ENCODE results near the gene TFAP2E. TPM values are rescaled to one million over a fixed set of nuclear protein-coding genes. Genes with fewer than 3 reads are reported as not detected.
A peak's percentile ranks its signal among the peaks of the same experiment; 100 is the strongest.

Gene TFAP2E
- total RNA-seq, 8 experiments from 2014 or later, result 0.20 to 12.4 (median 3.0) TPM

- 20 to 93% (median 57%) methylated on average over 1 to 3 of the region's 3 CpGs; no CpG with 5 or more reads in 5 of the 10 experiments for WGBS, 10 experiments
- H3K27ac ChIP-seq, result no peak overlapping the region
Observed at GRCh38 chr1:35544976-35545375, 28.1 kb upstream of the TFAP2E start.

GRCh38 chr1:35546614-35547013 is 26.5 kb upstream of the TFAP2E start:
- Histone ChIP-seq H3K27ac (no peak overlapping the region), H3K4me3 (no peak overlapping the region), H3K4me1 (replicated peaks in 1 of 2) (no peaks in the 10 kb centered on the region)
- WGBS, 10 experiments, result 75 to 100% (median 100%) methylated on average over 1 of the region's 1 CpG; no CpG with 5 or more reads in 2 of the 10 experiments
- ATAC-seq (replicated peaks in 6 of 8), result no peak
- in situ Hi-C loops (cut with MboI; ENCODE audit: low pct_unique_long_range_greater_than_20kb in 2 of 9, low sequenced_read_pairs in 9 of 9, unreplicated experiment in 9 of 9), result no loop called here

More at GRCh38 chr1:35544976-35545375, 28.1 kb upstream of the TFAP2E start:
- in situ Hi-C loops (cut with MboI; ENCODE audit: low pct_unique_long_range_greater_than_20kb in 2 of 9, low sequenced_read_pairs in 9 of 9, unreplicated experiment in 9 of 9), result no loop called here
- Histone ChIP-seq H3K4me3 (no peak overlapping the region), H3K4me1 (replicated peaks in 1 of 2) (peaks cover 2 to 3% of the 10 kb centered on the region in 2 donors)
- peak; percentile 37 to 74 (median 46) for ATAC-seq (replicated peaks in 6 of 8)

DNA sequence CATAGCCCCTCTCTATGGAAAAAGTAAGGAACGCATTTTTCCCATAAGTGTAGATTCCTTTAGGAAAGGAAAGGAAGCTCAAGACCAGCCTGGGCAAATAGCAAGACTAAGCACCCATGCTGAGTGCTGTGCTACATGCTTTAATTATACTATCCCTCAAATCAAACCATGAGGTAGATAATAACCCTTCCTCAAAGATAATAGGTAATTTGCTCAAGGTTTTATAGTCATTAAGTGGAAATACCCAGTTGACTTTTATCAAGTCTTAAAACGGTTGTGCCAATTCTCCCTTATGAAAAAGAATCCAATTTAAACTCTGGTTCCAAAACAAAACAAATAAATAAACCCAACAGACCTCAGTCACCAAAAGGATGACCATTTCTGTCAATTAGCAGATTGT is 19.3 kb upstream of the TFAP2E start:
- H3K4me3 ChIP-seq, result no peak overlapping the region
- H3K4me1 ChIP-seq (replicated peaks in 1 of 2), result peaks cover 22 to 26% of the 10 kb centered on the region in 2 donors
- H3K27ac ChIP-seq, result no peak overlapping the region
- in situ Hi-C loops (cut with MboI; ENCODE audit: low pct_unique_long_range_greater_than_20kb in 2 of 9, low sequenced_read_pairs in 9 of 9, unreplicated experiment in 9 of 9), result loop anchor here in 2 of 9 experiments (25.0 kb wide), 1 partner anchor 158 kb away; the partner anchor contains the start of gene C1orf216 (in 2 of the 2)
- ATAC-seq (replicated peaks in 6 of 8), result no peak
- 40 to 100% (median 77%) methylated on average over 1 to 2 of the region's 2 CpGs; no CpG with 5 or more reads in 2 of the 10 experiments for WGBS, 10 experiments

GRCh38 chr1:35554266-35555211 is 18.6 kb upstream of the TFAP2E start:
- 12 to 67% (median 37%) methylated on average over 4 to 7 of the region's 7 CpGs; no CpG with 5 or more reads in 1 of the 10 experiments for WGBS, 10 experiments
- in situ Hi-C loops (cut with MboI; ENCODE audit: low pct_unique_long_range_greater_than_20kb in 2 of 9, low sequenced_read_pairs in 9 of 9, unreplicated experiment in 9 of 9), result loop anchor here in 2 of 9 experiments (25.0 kb wide), 1 partner anchor 158 kb away; the partner anchor contains the start of gene C1orf216 (in 2 of the 2)
- Histone ChIP-seq H3K4me3 (peak overlapping the region in 3 of 5 donors; percentile 68 to 93 (median 85)), H3K4me1 (replicated peaks in 1 of 2) (peaks cover 27 to 30% of the 10 kb centered on the region in 2 donors), H3K27ac (peak overlapping the region; percentile 11 to 66)
- peak in 1 of 8 experiments; percentile 5 for ATAC-seq (replicated peaks in 6 of 8)

DNA sequence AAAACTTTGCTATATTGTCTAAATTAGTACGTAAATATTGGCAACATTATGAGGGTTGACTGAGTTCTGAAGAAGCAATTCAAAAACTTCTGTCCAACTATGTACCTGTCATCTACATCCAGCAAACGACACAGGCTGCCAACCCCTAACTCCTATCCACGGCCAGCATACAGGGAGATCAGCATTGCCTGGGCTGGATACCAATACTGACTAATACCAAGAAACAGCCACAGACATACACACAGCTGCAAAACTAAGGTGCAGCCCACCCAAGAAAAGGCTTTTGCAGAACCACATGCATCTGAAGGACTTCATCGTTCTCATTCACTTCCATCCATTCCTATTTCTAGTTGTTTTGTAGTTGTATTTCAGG is 17.9 kb upstream of the TFAP2E start:
- no peak for ATAC-seq (replicated peaks in 6 of 8)
- in situ Hi-C loops (cut with MboI; ENCODE audit: low pct_unique_long_range_greater_than_20kb in 2 of 9, low sequenced_read_pairs in 9 of 9, unreplicated experiment in 9 of 9), result loop anchor here in 2 of 9 experiments (25.0 kb wide), 1 partner anchor 157 kb away; the partner anchor contains the start of gene C1orf216 (in 2 of the 2)
- 3 to 100% (median 20%) methylated on average over 1 to 4 of the region's 4 CpGs for WGBS, 10 experiments
- Histone ChIP-seq H3K4me1 (replicated peaks in 1 of 2) (peaks cover 27 to 30% of the 10 kb centered on the region in 2 donors), H3K4me3 (peak overlapping the region in 4 of 5 donors; percentile 68 to 93 (median 86)), H3K27ac (peak overlapping the region; percentile 66 to 99)

DNA sequence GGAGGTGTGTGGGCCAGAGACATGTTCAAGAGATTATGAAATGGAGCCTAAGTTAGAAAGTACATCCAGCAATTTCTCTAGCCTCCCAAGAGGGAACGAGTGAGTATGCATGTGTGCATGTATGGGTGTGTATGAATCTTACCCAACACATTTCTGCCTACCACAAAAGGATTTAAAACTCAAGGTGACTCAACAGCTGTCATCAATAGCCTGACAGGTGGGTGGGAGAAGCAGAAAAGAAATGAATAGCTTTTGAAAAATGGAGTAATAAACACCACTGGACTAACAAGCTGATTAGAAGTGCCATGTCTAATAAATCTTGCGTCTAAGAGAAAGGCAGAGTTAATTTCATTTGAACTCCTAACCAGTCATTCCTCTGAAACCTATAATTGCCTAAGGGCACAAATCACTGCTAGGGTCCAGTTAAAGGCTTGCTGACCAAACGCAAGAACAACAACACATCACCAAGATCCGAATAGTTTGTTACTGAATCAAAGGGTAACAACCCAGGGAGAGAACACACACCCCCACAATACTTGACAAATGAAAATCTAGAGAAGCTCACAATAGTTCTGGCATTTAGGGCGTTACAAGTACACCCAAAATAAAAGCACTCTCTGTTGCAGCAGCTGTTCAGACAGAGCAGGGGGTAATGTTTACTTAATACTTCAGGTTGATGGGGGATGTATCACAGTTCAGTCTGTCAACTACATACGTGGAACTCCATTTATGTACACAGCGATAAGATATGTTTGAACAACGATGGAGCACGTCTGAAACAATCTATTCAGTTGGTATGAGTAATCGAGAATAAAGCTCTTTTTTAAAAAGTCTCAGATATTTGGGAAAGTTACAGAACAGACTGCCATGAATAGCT is 17.3 kb upstream of the TFAP2E start:
- Histone ChIP-seq H3K4me1 (replicated peaks in 1 of 2) (peaks cover 27 to 30% of the 10 kb centered on the region in 2 donors), H3K27ac (peak overlapping the region; percentile 98 to 99), H3K4me3 (peak overlapping the region; percentile 68 to 93 (median 86))
- no peak for ATAC-seq (replicated peaks in 6 of 8)
- in situ Hi-C loops (cut with MboI; ENCODE audit: low pct_unique_long_range_greater_than_20kb in 2 of 9, low sequenced_read_pairs in 9 of 9, unreplicated experiment in 9 of 9), result loop anchor here in 2 of 9 experiments (25.0 kb wide), 1 partner anchor 156 kb away; the partner anchor contains the start of gene C1orf216 (in 2 of the 2)
- WGBS, 10 experiments, result 19 to 66% (median 34%) methylated on average over 2 to 10 of the region's 10 CpGs

DNA sequence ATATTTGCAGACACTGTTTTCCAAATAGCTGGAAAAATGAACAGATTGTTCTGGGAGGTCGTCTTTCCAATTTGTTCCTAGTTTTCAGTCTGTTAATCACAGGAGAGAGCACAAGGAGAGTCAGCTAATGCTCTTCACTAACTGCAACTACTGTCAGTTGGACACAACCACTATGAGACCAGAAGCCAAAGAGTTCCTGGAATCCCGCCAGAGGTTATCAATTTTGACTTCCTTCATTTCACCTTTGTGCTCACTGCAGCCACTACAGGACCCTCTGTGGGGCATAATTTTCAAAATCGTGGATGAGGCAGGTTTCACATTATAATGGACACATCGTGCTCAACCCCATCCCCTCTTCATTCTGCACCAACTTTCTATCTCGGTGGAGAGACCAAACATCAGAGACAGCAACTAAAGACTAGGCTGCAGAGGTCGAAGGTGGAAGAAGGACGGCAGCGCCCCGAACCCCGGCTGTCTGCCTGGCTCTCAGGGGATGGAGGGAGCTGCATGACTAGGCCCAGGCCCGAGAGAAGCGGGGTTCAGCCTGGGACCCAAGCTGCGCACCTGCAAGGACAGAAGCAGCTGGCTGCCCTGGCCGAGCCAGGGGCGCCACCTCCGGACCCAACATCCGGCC is 16.5 kb upstream of the TFAP2E start:
- ATAC-seq (replicated peaks in 6 of 8), result no peak
- 0 to 10% (median 0%) methylated on average over 1 to 12 of the region's 17 CpGs; no CpG with 5 or more reads in 3 of the 10 experiments for WGBS, 10 experiments
- peaks cover 27 to 30% of the 10 kb centered on the region in 2 donors for H3K4me1 ChIP-seq (replicated peaks in 1 of 2)
- H3K4me3 ChIP-seq, result peak overlapping the region; percentile 68 to 93 (median 86)
- peak overlapping the region; percentile 98 to 99 for H3K27ac ChIP-seq
- in situ Hi-C loops (cut with MboI; ENCODE audit: low pct_unique_long_range_greater_than_20kb in 2 of 9, low sequenced_read_pairs in 9 of 9, unreplicated experiment in 9 of 9), result loop anchor here in 2 of 9 experiments (25.0 kb wide), 1 partner anchor 156 kb away; the partner anchor contains the start of gene C1orf216 (in 2 of the 2)

DNA sequence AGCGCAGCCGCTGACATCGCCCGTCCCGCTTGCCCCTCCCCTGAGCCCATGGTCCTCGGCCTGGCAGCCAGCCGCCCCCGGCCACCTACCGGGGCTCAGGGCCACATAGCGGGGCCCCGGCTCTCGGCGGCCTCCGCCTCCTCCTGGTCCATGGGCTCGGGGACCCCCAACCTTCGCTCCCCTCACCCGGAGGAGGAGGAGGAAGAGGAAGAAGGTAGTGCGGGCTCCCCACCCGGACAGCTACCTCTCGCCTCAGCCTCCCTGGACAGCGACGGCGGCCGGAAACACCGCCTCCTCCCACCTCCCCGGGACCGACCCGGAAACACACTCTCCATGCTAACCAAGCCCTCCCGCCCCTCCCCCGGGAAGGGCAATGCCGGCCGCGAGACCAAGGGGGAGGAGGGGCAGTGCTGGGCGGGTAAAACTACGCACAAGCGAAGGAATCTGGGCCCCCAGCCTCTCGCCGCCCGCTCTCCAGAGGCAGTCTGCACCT is 15.9 kb upstream of the TFAP2E start, which contains the start of gene KIAA0319L:
KIAA0319L (minus strand) TSS at position 286 of the 493 bp plus-strand sequence. CDS start 2,912 bp downstream, outside the sequence.
- in situ Hi-C loops (cut with MboI; ENCODE audit: low pct_unique_long_range_greater_than_20kb in 2 of 9, low sequenced_read_pairs in 9 of 9, unreplicated experiment in 9 of 9), result loop anchor here in 2 of 9 experiments (25.0 kb wide), 1 partner anchor 155 kb away; the partner anchor contains the start of gene C1orf216 (in 2 of the 2)
- peak within 1 kb of the TSS; percentile 98 to 99 for H3K27ac ChIP-seq
- peak; percentile 81 to 91 (median 85) for ATAC-seq (replicated peaks in 6 of 8)
- WGBS, 10 experiments, result 2% methylated on average over 7 of the region's 39 CpGs; no CpG with 5 or more reads in 9 of the 10 experiments
- peak within 1 kb of the TSS; percentile 68 to 93 (median 86) for H3K4me3 ChIP-seq
- H3K4me1 ChIP-seq (replicated peaks in 1 of 2), result peaks cover 27 to 30% of the 10 kb centered on the region in 2 donors

GRCh38 chr1:35557611-35558373 is 15.3 kb upstream of the TFAP2E start, which contains the start of gene NCDN:
NCDN (plus strand) TSS chr1:35557799; CDS start chr1:35558191, 392 bp downstream.
- Histone ChIP-seq H3K4me1 (replicated peaks in 1 of 2) (peaks cover 27 to 30% of the 10 kb centered on the region in 2 donors), H3K4me3 (peak within 1 kb of the TSS; percentile 68 to 93 (median 86)), H3K27ac (peak within 1 kb of the TSS; percentile 98 to 99)
- in situ Hi-C loops (cut with MboI; ENCODE audit: low pct_unique_long_range_greater_than_20kb in 2 of 9, low sequenced_read_pairs in 9 of 9, unreplicated experiment in 9 of 9), result loop anchor here in 2 of 9 experiments (25.0 kb wide), 1 partner anchor 155 kb away; the partner anchor contains the start of gene C1orf216 (in 2 of the 2)
- WGBS, 10 experiments, result 0 to 2% (median 1%) methylated on average over 5 to 41 of the region's 58 CpGs; no CpG with 5 or more reads in 4 of the 10 experiments
- ATAC-seq (replicated peaks in 6 of 8), result peak; percentile 82 to 91 (median 85)

DNA sequence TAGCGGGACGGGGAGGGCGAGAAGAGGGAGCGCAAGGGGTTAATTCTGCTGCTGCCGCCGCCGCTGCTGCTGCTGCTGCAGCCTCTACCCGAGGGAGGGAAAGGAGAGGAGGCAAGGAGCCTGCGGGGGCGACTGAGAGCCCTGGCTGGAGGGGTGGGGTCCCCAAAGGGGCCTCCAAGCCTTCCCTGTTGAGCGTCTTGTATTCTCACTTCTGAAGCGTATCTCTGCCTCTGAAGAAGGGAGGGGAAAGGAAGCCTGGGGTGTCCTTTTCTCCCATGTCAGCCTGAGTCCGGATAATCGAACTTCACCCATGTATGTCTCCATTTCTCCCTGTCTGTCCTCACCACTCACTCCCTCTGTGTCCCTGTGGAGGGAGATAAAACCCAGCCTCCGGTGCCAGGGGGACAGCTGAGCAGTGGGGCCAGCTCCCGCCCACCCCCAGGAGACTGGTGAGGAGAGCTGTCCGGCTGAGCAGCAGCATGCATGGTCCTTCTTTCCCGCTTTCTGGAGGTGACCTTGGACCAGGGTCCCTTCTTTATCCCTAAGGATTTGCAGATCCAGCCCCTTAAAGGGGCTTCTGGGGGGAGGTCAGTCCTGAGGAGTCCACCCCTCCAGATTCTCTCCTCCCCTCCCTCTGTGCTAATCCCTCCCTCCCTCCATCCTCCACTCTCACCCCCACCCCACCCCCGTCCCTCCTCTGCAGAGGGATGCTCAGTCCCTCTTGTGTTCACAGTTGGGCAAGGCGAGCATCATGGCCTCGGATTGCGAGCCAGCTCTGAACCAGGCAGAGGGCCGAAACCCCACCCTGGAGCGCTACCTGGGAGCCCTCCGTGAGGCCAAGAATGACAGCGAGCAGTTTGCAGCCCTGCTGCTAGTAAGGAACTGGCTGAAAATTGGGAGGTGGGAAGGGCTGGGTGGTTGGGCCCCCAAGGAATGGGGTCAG is 14.5 kb upstream of the TFAP2E start:
- ATAC-seq (replicated peaks in 6 of 8), result no peak
- in situ Hi-C loops (cut with MboI; ENCODE audit: low pct_unique_long_range_greater_than_20kb in 2 of 9, low sequenced_read_pairs in 9 of 9, unreplicated experiment in 9 of 9), result loop anchor here in 2 of 9 experiments (25.0 kb wide), 1 partner anchor 154 kb away; the partner anchor contains the start of gene C1orf216 (in 2 of the 2)
- H3K27ac ChIP-seq, result peak overlapping the region; percentile 98 to 99
- peak overlapping the region; percentile 68 to 93 (median 86) for H3K4me3 ChIP-seq
- peaks cover 27 to 30% of the 10 kb centered on the region in 2 donors for H3K4me1 ChIP-seq (replicated peaks in 1 of 2)
- WGBS, 10 experiments, result 0 to 46% (median 20%) methylated on average over 1 to 11 of the region's 26 CpGs; no CpG with 5 or more reads in 4 of the 10 experiments

Data from motor neuron (in vitro differentiated cells).